Neural cell (in vitro differentiated cells): ENCODE data around the gene SECTM1. TPM values are rescaled to one million over a fixed set of nuclear protein-coding genes. Genes with fewer than 3 reads are reported as not detected.

Experiments
- H2AFZ ChIP-seq: fragments of 200-600, 300-800 bp; sonication (generic), shearing (Covaris generic); 2 replicates; pipeline ENCODE4 v1.6.0; 2014; ENCODE audit warnings: low read depth, mild to moderate bottlenecking, antibody characterized with exemption, low read length, moderate library complexity
- H3F3A ChIP-seq: fragments of 200-600 bp; shearing (Covaris generic); 2 replicates; pipeline ENCODE4 v1.6.1; 2016; ENCODE audit warnings: mild to moderate bottlenecking, moderate library complexity, mixed read lengths, antibody characterized with exemption, low read length; ENCODE audit not compliant: insufficient read depth, poor library complexity, severe bottlenecking
- H3K27ac ChIP-seq: fragments of 200-600, 300-800 bp; sonication (generic), shearing (Covaris generic); 2 replicates; pipeline ENCODE4 v1.5.1; 2014; ENCODE audit warnings: mild to moderate bottlenecking, low read length, moderate library complexity
- H3K27me3 ChIP-seq: fragments of 300-800, 200-600 bp; sonication (generic), shearing (Covaris generic); 2 replicates; pipeline ENCODE4 v1.6.0; 2014; ENCODE audit warnings: mild to moderate bottlenecking, low read depth, low read length, moderate library complexity; ENCODE audit not compliant: insufficient read depth
- H3K36me3 ChIP-seq: fragments of 300-800, 200-600 bp; sonication (generic), shearing (Covaris generic); 2 replicates; pipeline ENCODE4 v1.5.1; 2014; ENCODE audit warnings: mild to moderate bottlenecking, antibody characterized with exemption, low read length, moderate library complexity; ENCODE audit not compliant: insufficient read depth
- H3K4me2 ChIP-seq: fragments of 300-800, 200-600 bp; sonication (generic), shearing (Covaris generic); 2 replicates; pipeline ENCODE4 v1.6.0; 2014; ENCODE audit warnings: mild to moderate bottlenecking, low read length
- H3K4me3 ChIP-seq: fragments of 300-800, 200-600 bp; sonication (generic), shearing (Covaris generic); 2 replicates; pipeline ENCODE4 v1.5.1; 2014; ENCODE audit warnings: mild to moderate bottlenecking, low read length, moderate library complexity
- H3K79me2 ChIP-seq: fragments of 200-600 bp; shearing (Covaris generic); replicated peaks from 2 replicates; pipeline ENCODE4 v1.6.0; 2014; ENCODE audit warnings: mild to moderate bottlenecking, low read length, moderate library complexity; ENCODE audit not compliant: insufficient read depth
- H3K9ac ChIP-seq: fragments of 300-800, 200-600 bp; sonication (generic), shearing (Covaris generic); 2 replicates; pipeline ENCODE4 v1.6.1; 2016; ENCODE audit warnings: mild to moderate bottlenecking, low read length, mixed read lengths
- H3K9me2 ChIP-seq: fragments of 200-600 bp; shearing (Covaris generic); 2 replicates; pipeline ENCODE4 v1.6.1; 2016; ENCODE audit warnings: mild to moderate bottlenecking, low read length, mixed read lengths; ENCODE audit not compliant: insufficient read depth
- H3K9me3 ChIP-seq: fragments of 200-600, 300-800 bp; sonication (generic), shearing (Covaris generic); 2 replicates; pipeline ENCODE4 v1.6.1; 2016; ENCODE audit warnings: mild to moderate bottlenecking, mixed run types, low read length, moderate library complexity, mixed read lengths
- H4K20me1 ChIP-seq: fragments of 200-600 bp; shearing (Covaris generic); 2 replicates; pipeline ENCODE4 v1.6.1; 2016; ENCODE audit warnings: mild to moderate bottlenecking, mixed run types; ENCODE audit not compliant: insufficient read depth
- CTCF ChIP-seq: fragments of 450-650 bp; IDR thresholded peaks from 2 replicates; pipeline ENCODE4 v1.5.1; 2014; ENCODE audit warnings: antibody characterized with exemption, mild to moderate bottlenecking, moderate library complexity; ENCODE audit not compliant: poor library complexity, severe bottlenecking
- EP300 ChIP-seq: fragments of 450-650 bp; conservative IDR thresholded peaks from 2 replicates; pipeline ENCODE4 v1.6.1; 2014; ENCODE audit warnings: antibody characterized with exemption, mild to moderate bottlenecking, moderate library complexity; ENCODE audit not compliant: poor library complexity, severe bottlenecking
- EZH2 ChIP-seq: fragments of 200-600, 300-800 bp; shearing (Covaris generic), sonication (generic); IDR thresholded peaks from 2 replicates; pipeline ENCODE4 v1.6.1; 2014; ENCODE audit warnings: antibody characterized with exemption, low read length, borderline replicate concordance, mild to moderate bottlenecking; ENCODE audit not compliant: insufficient read depth, poor library complexity, severe bottlenecking
- MXI1 ChIP-seq: fragments of 450-650 bp; conservative IDR thresholded peaks from 2 replicates; pipeline ENCODE4 v1.6.1; 2014; ENCODE audit warnings: antibody characterized with exemption, mild to moderate bottlenecking; ENCODE audit not compliant: poor library complexity, severe bottlenecking
- POLR2AphosphoS5 ChIP-seq: IDR thresholded peaks from 2 replicates; pipeline ENCODE4 v1.6.1; 2012
- RAD21 ChIP-seq: fragments of 450-650 bp; conservative IDR thresholded peaks from 2 replicates; pipeline ENCODE4 v1.6.1; 2014; ENCODE audit warnings: antibody characterized with exemption, mild to moderate bottlenecking, moderate library complexity
- REST ChIP-seq: IDR thresholded peaks from 2 replicates; pipeline ENCODE4 v1.6.1; 2012; ENCODE audit warnings: borderline replicate concordance
- SMC3 ChIP-seq: fragments of 450-650 bp; conservative IDR thresholded peaks from 2 replicates; pipeline ENCODE4 v1.6.1; 2014; ENCODE audit warnings: antibody characterized with exemption, mild to moderate bottlenecking, moderate library complexity; ENCODE audit not compliant: poor library complexity
- TAF1 ChIP-seq: IDR thresholded peaks from 2 replicates; pipeline ENCODE4 v1.6.1; 2012; ENCODE audit warnings: low read depth
- polyA plus RNA-seq: library from polyadenylated mRNA; depleted of rRNA; stranded (reverse); fragments of >200 nt; gene quantifications from 2 replicates; pipeline ENCODE4 v1.2.3, GENCODE V29; 2014

The SECTM1 gene
- polyA plus RNA-seq, 1 donor from 2014 or later: not detected

GRCh38 chr17:82301916-82302567 lies 31.5 kb downstream of the SECTM1 start:
- no peaks in the 10 kb centered on the region for H3K9me3 ChIP-seq
- no peaks in the 10 kb centered on the region for H3K9me2 ChIP-seq
- TF ChIP-seq REST (no peak), RAD21 (no peak), POLR2AphosphoS5 (no peak), TAF1 (no peak), EP300 (no peak), EZH2 (no peak), CTCF (no peak), MXI1 (no peak), SMC3 (no peak)
- H3K27me3 ChIP-seq: no peaks in the 10 kb centered on the region
- H3K36me3 ChIP-seq: no peaks in the 10 kb centered on the region
- H3K79me2 ChIP-seq: no peaks in the 10 kb centered on the region
- no peak overlapping the region for H3K9ac ChIP-seq
- H4K20me1 ChIP-seq: no peaks in the 10 kb centered on the region
- H3F3A ChIP-seq: no peaks in the 10 kb centered on the region
- no peak overlapping the region for H3K27ac ChIP-seq
- no peak overlapping the region for H3K4me2 ChIP-seq
- no peak overlapping the region for H3K4me3 ChIP-seq
- H2AFZ ChIP-seq: no peak overlapping the region

- no peaks in the 10 kb centered on the region for H3K9me2 ChIP-seq
- H3K36me3 ChIP-seq: no peaks in the 10 kb centered on the region
- no peak overlapping the region for H3K4me3 ChIP-seq
- no peak overlapping the region for H3K27ac ChIP-seq
- no peaks in the 10 kb centered on the region for H3K79me2 ChIP-seq
- no peak for TF ChIP-seq RAD21
- TF ChIP-seq POLR2AphosphoS5: no peak
- no peak for TF ChIP-seq CTCF
- TF ChIP-seq TAF1: no peak
- H4K20me1 ChIP-seq: no peaks in the 10 kb centered on the region
- H2AFZ ChIP-seq: no peak overlapping the region
- no peak overlapping the region for H3K4me2 ChIP-seq
- H3K9ac ChIP-seq: no peak overlapping the region
- no peaks in the 10 kb centered on the region for H3K9me3 ChIP-seq
- H3F3A ChIP-seq: no peaks in the 10 kb centered on the region
- no peaks in the 10 kb centered on the region for H3K27me3 ChIP-seq
These were observed 32.2 kb downstream of the SECTM1 start for GRCh38 chr17:82301300-82301915.
